HFFc6 (cell line): ENCODE measurements around the gene CFAP74. TPM values are rescaled to one million over a fixed set of nuclear protein-coding genes. Genes with fewer than 3 reads are reported as not detected.
A peak's percentile ranks its signal among the peaks of the same experiment; 100 is the strongest.

Experiments
- DNase-seq: peaks from one replicate; pipeline ENCODE4 v3.0.0-alpha.2; 2018
- H3K27ac Mint-ChIP-seq: 2 replicates; pipeline ENCODE4 v1.8.0; 2020; ENCODE audit warnings: mild to moderate bottlenecking, mixed read lengths
- H3K27me3 Mint-ChIP-seq: 2 replicates; pipeline ENCODE4 v1.8.0; 2021; ENCODE audit warnings: mild to moderate bottlenecking, moderate library complexity, mixed read lengths; ENCODE audit not compliant: insufficient read depth
- H3K36me3 Mint-ChIP-seq: 2 replicates; pipeline ENCODE4 v1.8.0; 2021; ENCODE audit warnings: low read depth, mixed read lengths
- H3K4me1 Mint-ChIP-seq: 2 replicates; pipeline ENCODE4 v1.8.0; 2020; ENCODE audit warnings: low read depth, mixed read lengths
- H3K4me3 Mint-ChIP-seq: 2 replicates; pipeline ENCODE4 v1.8.0; 2020; ENCODE audit warnings: mild to moderate bottlenecking, moderate library complexity, mixed read lengths
- H3K9me3 Mint-ChIP-seq: 2 replicates; pipeline ENCODE4 v1.8.0; 2020; ENCODE audit warnings: mild to moderate bottlenecking, mixed read lengths
- CTCF ChIP-seq: fragments of 200-600 bp; sonication (generic); IDR thresholded peaks from 2 replicates; pipeline ENCODE4 v1.5.0; 2021; ENCODE audit warnings: antibody characterized with exemption, mild to moderate bottlenecking
- total RNA-seq, 6 experiments: library from RNA; stranded (reverse); fragmentation: NEBNext Ultra II Directional; extraction: Animal tissue kit (Norgen Biotek cat#: 25700); gene quantifications; 2 replicates in 1 of 6; 3 replicates in 5 of 6; pipeline ENCODE4 v1.2.3, GENCODE V29; 2021

The CFAP74 gene
- total RNA-seq, 6 experiments from 2014 or later = not detected

- no peak for TF ChIP-seq CTCF
- no peak for DNase-seq
- no peaks in the 10 kb centered on the region for H3K4me1 Mint-ChIP-seq
- no peaks in the 10 kb centered on the region for H3K36me3 Mint-ChIP-seq
- no peaks in the 10 kb centered on the region for H3K9me3 Mint-ChIP-seq
- peaks cover 14% of the 10 kb centered on the region for H3K27me3 Mint-ChIP-seq
- H3K27ac Mint-ChIP-seq = no peak overlapping the region
- no peak overlapping the region for H3K4me3 Mint-ChIP-seq
These were observed 86.7 kb downstream of the CFAP74 start for GRCh38 chr1:1916851-1917251.

DNA sequence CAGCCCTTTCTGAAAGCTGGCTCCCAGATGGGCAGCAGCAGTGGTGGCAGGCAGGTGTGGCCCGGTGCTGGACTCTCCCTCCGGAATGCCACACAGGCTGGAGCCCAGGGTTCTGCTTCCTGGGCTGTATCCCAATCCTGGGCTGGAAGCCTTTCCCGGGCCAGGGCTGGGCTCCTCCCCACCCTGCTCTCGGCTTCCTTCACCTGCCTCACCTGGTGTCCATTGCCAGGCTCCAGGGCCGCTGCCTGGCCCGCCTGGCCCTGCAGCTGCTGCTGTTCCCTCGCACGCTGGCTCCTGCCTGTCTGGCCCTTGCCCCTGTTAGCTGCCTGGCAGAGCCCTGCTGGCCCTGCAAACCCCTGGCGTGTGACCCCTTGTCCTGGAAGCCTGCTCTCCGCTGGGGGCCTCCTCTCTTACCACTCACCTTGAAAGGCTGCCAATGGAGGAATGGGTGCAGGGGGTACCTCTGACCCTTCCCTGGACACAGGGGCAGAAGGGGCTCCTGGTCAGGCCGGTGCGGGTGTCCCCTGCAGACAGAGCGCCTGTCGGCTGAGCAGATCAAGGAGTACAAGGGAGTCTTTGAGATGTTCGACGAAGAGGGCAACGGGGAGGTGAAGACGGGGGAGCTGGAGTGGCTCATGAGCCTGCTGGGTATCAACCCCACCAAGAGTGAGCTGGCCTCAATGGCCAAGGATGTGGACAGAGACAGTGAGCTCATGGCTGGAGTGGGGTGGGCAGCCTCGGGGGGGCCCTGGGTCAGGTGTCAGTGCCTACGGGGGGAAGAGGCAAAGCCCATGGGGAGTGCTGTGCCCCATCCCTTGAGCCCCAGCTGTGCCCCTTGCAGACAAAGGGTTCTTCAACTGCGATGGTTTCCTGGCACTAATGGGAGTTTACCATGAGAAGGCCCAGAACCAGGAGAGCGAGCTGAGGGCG lies 87.4 kb downstream of the CFAP74 start:
- Mint-ChIP-seq H3K27ac (no peak overlapping the region), H3K9me3 (no peaks in the 10 kb centered on the region), H3K4me3 (no peak overlapping the region), H3K27me3 (peaks cover 14% of the 10 kb centered on the region), H3K4me1 (no peaks in the 10 kb centered on the region), H3K36me3 (no peaks in the 10 kb centered on the region)
- no peak for TF ChIP-seq CTCF
- DNase-seq = no peak

- Mint-ChIP-seq H3K9me3 (no peaks in the 10 kb centered on the region), H3K27me3 (peaks cover 14% of the 10 kb centered on the region), H3K36me3 (no peaks in the 10 kb centered on the region), H3K4me3 (no peak within 1 kb of the TSS), H3K27ac (no peak within 1 kb of the TSS), H3K4me1 (peaks cover 4% of the 10 kb centered on the region)
- DNase-seq = no peak
- no peak for TF ChIP-seq CTCF
These were observed 88.5 kb downstream of the CFAP74 start, which contains the start of gene CALML6 for GRCh38 chr1:1914971-1915692. CALML6 (plus strand) TSS chr1:1915260; CDS start chr1:1915281, 21 bp downstream.

- peaks cover 14% of the 10 kb centered on the region for H3K27me3 Mint-ChIP-seq
- H3K4me3 Mint-ChIP-seq = no peak overlapping the region
- TF ChIP-seq CTCF = no peak
- no peak for DNase-seq
- H3K9me3 Mint-ChIP-seq = no peaks in the 10 kb centered on the region
- peaks cover 10% of the 10 kb centered on the region for H3K4me1 Mint-ChIP-seq
- H3K36me3 Mint-ChIP-seq = no peaks in the 10 kb centered on the region
- no peak overlapping the region for H3K27ac Mint-ChIP-seq
These were observed 89.2 kb downstream of the CFAP74 start for GRCh38 chr1:1914101-1914970.

GRCh38 chr1:1911350-1912041 lies 92.1 kb downstream of the CFAP74 start:
- Mint-ChIP-seq H3K4me1 (peaks cover 11% of the 10 kb centered on the region), H3K4me3 (no peak overlapping the region), H3K27me3 (peaks cover 7% of the 10 kb centered on the region; the same call in 1 of the 2 replicates), H3K9me3 (no peaks in the 10 kb centered on the region), H3K36me3 (no peaks in the 10 kb centered on the region), H3K27ac (peak overlapping the region; percentile 63; the same call in 1 of the 2 replicates)
- no peak for TF ChIP-seq CTCF
- no peak for DNase-seq
